Activated naive CD4-positive, alpha-beta T cell treated with anti-CD3 and anti-CD28 coated beads, Interleukin-2, amount 10 ng/mL, durations not matched to agents 7 days and 5 days (primary cell): Measurements from ENCODE around the gene ST8SIA4.
A peak's percentile ranks its signal among the peaks of the same experiment; 100 is the strongest.
"Not testable (repeated sequence)": the region's sequence is repeated elsewhere in the genome, so short reads cannot be mapped to it uniquely, and the experiment has no call there.

Experiments used
- CTCF ChIA-PET: fragments of 350-600 bp; sonication (Branson Sonifier 250); formaldehyde crosslinking; loops from one replicate; lab custom pipeline; 2021; ENCODE audit warnings: antibody characterized with exemption; lab: Charles Lee
- DNase-seq: peaks from one replicate; pipeline ENCODE4 v3.0.0-alpha.2; 2020
- H3K27ac Mint-ChIP-seq: one replicate; pipeline ENCODE4 v1.8.0; 2021; ENCODE audit warnings: mild to moderate bottlenecking, moderate library complexity, mixed read lengths
- H3K27me3 Mint-ChIP-seq: one replicate; pipeline ENCODE4 v1.8.0; 2021; ENCODE audit warnings: mild to moderate bottlenecking, mixed read lengths
- H3K36me3 Mint-ChIP-seq: one replicate; pipeline ENCODE4 v1.8.0; 2021; ENCODE audit warnings: mixed read lengths
- H3K4me1 Mint-ChIP-seq: one replicate; pipeline ENCODE4 v1.8.0; 2021; ENCODE audit warnings: mixed read lengths
- H3K4me3 Mint-ChIP-seq: one replicate; pipeline ENCODE4 v1.8.0; 2021; ENCODE audit warnings: mild to moderate bottlenecking, moderate library complexity, mixed read lengths
- H3K9me3 Mint-ChIP-seq: one replicate; pipeline ENCODE4 v1.8.0; 2021; ENCODE audit warnings: mixed read lengths

The ST8SIA4 gene

DNA sequence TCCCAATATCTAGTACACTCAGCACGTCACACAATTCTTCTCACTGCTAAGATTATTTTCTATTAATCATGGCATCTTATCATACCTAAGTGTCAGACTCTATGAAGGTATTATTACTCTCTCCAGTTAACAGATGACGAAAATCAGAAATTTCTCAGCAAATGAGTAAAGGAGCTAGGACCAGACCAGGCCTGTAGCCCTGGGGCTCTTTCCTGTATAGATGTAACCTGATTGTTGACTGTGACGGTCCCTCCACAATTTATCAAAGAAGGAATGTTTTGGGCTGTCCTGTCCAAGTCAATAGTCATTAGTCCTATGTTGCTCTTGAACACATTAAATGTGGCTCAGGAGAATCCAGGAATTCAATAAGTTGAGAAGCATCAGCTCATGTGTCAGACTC, 106.2 kb downstream of the ST8SIA4 start:
- no peak for DNase-seq
- H3K36me3 Mint-ChIP-seq = no peaks in the 10 kb centered on the region
- H3K27ac Mint-ChIP-seq = no peak overlapping the region
- no peak overlapping the region for H3K4me3 Mint-ChIP-seq
- H3K27me3 Mint-ChIP-seq = no peaks in the 10 kb centered on the region
- H3K4me1 Mint-ChIP-seq = no peaks in the 10 kb centered on the region
- H3K9me3 Mint-ChIP-seq = peaks cover 18% of the 10 kb centered on the region
- CTCF ChIA-PET = no interaction called here

DNA sequence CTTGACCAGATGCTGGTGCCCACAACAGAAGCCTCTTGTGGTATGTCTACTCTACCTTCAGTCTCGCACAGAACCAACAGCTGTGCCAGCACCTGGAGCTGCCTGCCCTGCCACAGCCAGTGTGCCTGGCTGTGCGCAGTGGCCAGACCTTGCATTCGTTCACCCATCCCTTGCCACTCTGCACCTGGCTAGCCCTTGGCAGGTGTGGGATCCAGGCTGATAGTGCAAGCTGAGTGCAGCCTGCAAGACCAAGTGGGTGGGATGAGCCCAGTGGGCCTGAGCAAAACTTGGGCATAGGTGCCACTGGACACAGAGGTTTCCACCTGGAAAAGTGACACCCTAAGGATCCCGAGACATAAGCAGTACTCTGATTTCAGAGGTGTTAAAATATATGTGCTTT, 108.2 kb downstream of the ST8SIA4 start:
- H3K27me3 Mint-ChIP-seq = peaks cover 5% of the 10 kb centered on the region
- H3K36me3 Mint-ChIP-seq = no peaks in the 10 kb centered on the region
- no peak for DNase-seq
- H3K27ac Mint-ChIP-seq = no peak overlapping the region
- H3K9me3 Mint-ChIP-seq = peaks cover 15% of the 10 kb centered on the region
- peaks cover 4% of the 10 kb centered on the region for H3K4me1 Mint-ChIP-seq
- no peak overlapping the region for H3K4me3 Mint-ChIP-seq
- CTCF ChIA-PET = interaction anchor here (0.8 kb wide), 1 partner anchor 46 kb away, joined by 3 read pairs; no protein-coding TSS in a partner anchor

DNA sequence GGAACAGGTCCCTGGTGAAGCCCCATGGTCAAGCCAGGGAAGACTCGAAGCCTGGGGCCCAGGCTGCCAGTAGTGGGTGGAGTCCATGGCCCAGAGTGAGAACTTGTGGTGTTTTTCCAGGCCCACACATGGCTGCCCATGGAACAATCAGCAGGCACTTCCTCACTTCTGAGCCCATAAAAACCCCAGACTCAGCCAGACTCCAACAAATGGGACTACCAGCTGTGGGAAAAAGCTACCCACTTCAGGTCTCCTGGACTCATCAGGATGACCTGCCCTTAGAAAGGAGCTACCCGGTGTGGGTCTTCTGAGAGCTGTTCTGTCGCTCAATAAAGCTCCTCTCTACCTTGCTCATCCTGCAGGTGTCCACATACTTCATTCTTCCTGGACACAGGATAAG, 108.9 kb downstream of the ST8SIA4 start:
- no peak overlapping the region for H3K27ac Mint-ChIP-seq

DNA sequence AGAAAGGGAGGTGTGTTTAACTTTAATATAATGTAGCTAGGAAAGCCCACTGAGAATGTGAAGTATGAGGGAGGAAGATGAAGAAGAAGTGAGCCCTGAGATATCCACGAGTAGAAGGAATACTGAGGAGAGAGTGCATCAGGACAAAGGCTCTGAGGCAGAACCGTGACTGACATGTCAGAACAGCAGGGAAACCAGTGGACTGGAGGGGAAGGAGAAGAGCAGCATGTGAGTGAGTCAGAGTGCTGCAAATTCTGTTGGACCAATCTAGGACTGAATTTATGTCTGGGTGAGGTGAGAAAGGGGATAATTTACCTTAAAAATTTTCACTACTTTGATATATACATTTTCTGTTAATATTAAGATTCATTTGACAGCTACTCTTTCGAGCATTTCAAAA, 110.3 kb downstream of the ST8SIA4 start:
- Mint-ChIP-seq H3K27ac (no peak overlapping the region), H3K4me3 (no peak overlapping the region), H3K9me3 (peaks cover 15% of the 10 kb centered on the region), H3K36me3 (no peaks in the 10 kb centered on the region), H3K4me1 (peaks cover 5% of the 10 kb centered on the region), H3K27me3 (peaks cover 5% of the 10 kb centered on the region)
- CTCF ChIA-PET = no interaction called here
- no peak for DNase-seq

More for the DNA sequence above, 108.9 kb downstream of the ST8SIA4 start:
- Mint-ChIP-seq H3K9me3 (peaks cover 15% of the 10 kb centered on the region), H3K4me1 (peaks cover 5% of the 10 kb centered on the region), H3K36me3 (no peaks in the 10 kb centered on the region), H3K4me3 (no peak overlapping the region), H3K27me3 (peaks cover 5% of the 10 kb centered on the region)
- no peak for DNase-seq
- CTCF ChIA-PET = interaction anchor here (0.8 kb wide), 1 partner anchor 47 kb away, joined by 3 read pairs; no protein-coding TSS in a partner anchor

DNA sequence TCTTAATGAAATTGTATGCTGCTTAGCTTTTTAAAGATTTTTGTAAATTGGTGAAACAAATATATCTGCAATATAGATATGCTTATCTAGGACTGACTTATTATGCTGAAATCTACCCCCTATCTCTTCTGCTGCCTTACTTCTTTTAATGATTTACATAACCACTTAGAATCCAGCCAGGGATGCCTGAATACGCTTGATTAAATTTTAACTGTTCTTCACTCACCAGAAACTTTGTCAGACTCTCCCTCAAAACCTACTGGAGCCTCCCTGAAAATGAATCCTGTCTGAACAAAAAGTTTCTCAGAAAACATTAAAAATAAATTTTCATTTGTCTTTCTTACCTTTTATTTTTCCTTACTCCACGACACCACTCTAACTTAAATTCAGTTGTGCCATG, 111.7 kb downstream of the ST8SIA4 start:
- CTCF ChIA-PET = no interaction called here
- Mint-ChIP-seq H3K36me3 (no peaks in the 10 kb centered on the region), H3K9me3 (peaks cover 15% of the 10 kb centered on the region), H3K4me1 (peaks cover 5% of the 10 kb centered on the region), H3K27me3 (peaks cover 5% of the 10 kb centered on the region), H3K4me3 (no peak overlapping the region), H3K27ac (no peak overlapping the region)
- no peak for DNase-seq

DNA sequence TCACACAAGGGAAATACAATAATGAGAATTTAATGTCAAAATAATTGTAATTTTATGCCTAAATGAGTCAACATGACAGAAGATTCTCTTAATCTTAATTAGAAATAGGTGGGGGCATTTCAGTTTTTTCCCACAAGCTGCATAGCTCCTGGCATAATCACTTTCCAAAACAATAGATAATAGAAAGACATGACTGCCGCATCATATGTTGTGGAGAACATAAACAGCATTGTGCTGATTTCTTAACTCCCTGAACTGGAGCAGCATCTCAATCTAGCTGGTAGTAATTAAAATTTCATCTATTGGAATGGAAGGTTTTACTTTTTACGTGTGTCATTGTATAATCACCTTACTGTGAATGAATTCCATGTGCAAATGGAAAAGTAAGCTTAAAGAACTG, 112.1 kb downstream of the ST8SIA4 start:
- H3K27me3 Mint-ChIP-seq = peaks cover 5% of the 10 kb centered on the region

DNA sequence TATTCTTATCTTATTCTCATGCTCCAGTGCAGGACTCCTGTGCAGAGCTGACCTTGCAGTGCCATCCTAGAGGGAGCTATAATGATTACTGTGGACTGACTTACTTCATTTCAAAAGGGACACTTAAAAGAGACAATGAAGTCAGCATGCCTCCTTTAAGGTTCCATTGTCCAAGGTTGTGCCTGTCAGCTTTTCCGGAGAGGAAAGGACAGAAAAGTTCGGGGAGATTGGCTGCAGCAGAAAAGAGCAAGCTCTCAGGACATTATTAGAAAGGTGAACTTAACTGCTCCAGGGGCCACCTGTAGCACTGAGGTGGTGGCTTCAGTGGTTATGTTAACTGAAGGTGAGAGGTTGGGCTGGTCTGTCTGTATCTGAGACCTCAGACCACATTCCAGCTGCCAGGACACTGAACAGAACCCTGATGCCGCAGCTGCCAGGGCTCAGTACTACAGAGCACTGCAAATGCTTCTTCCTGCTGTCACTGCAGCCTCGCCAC, 112.9 kb downstream of the ST8SIA4 start:
- Mint-ChIP-seq H3K36me3 (no peaks in the 10 kb centered on the region), H3K9me3 (peaks cover 15% of the 10 kb centered on the region), H3K4me1 (peaks cover 5% of the 10 kb centered on the region), H3K27ac (no peak overlapping the region), H3K4me3 (no peak overlapping the region), H3K27me3 (peaks cover 5% of the 10 kb centered on the region)
- CTCF ChIA-PET = interaction anchor here (0.9 kb wide), 1 partner anchor 15 kb away, joined by 3 read pairs; no protein-coding TSS in a partner anchor
- DNase-seq = no peak

More for the DNA sequence above, 112.1 kb downstream of the ST8SIA4 start:
- Mint-ChIP-seq H3K4me3 (no peak overlapping the region), H3K36me3 (no peaks in the 10 kb centered on the region), H3K9me3 (peaks cover 15% of the 10 kb centered on the region), H3K4me1 (peaks cover 5% of the 10 kb centered on the region), H3K27ac (no peak overlapping the region)
- DNase-seq = no peak
- CTCF ChIA-PET = no interaction called here

DNA sequence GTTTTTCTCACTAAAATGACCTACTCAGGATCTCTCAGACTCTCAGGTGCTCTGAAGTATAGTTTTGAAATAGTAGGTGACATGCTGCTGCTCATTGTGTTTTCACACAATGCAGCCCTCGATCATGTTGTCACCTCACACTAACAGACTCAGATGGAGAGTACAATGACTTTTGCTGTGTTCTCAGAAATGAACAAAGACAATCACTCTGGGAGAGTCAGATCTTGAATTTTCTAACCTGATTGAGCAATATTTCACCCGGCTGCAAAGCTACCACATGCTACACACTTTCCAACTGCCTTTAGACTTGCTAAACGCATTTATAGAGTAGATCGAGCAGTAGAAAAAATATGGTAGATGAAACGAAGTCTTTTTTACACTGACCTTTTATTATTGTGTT, 113.4 kb downstream of the ST8SIA4 start:
- Mint-ChIP-seq H3K36me3 (no peaks in the 10 kb centered on the region), H3K4me1 (peaks cover 5% of the 10 kb centered on the region), H3K27ac (no peak overlapping the region), H3K4me3 (no peak overlapping the region), H3K27me3 (peaks cover 5% of the 10 kb centered on the region), H3K9me3 (peaks cover 14% of the 10 kb centered on the region)
- CTCF ChIA-PET = interaction anchor here (0.9 kb wide), 1 partner anchor 14 kb away, joined by 3 read pairs; no protein-coding TSS in a partner anchor
- DNase-seq = no peak

DNA sequence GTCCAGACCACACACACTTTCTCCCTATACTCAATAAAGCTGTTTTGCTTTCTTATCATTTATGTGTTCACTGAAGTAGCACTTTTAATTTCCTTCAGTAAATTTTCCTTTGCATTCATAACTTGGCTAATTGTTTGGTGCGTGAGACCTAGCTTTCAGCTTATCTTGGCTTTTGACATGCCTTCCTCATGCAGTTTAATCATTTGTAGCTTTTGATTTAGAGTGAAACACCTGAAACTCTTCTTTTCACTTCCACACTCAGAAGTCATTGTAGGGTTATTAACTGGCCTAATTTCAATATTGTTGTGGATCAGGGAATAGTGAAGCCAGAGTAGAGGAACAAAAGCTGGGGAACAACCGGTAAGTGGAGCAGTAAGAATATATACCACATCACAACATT, 114.7 kb downstream of the ST8SIA4 start:
- Mint-ChIP-seq H3K9me3 (peaks cover 14% of the 10 kb centered on the region), H3K27me3 (peaks cover 5% of the 10 kb centered on the region), H3K4me3 (no peak overlapping the region)

DNA sequence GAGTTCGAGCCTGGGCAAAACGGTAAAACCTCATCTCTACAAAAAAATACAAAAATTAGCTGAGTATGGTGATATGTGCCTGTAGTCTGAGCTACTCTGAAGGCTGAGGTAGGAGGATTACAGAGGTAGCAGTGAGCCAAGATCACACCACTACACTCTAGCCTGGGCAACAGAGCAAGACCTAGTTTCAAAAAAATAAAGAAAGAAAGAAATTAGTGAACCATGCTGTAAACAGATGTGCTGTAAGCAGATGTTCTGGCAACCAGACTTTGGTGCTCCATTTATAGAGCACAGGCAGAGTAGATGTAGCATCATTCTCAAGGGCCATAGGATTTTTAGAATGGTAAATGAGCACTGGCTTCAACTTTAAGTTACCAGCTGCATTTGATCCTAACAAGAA, 115.4 kb downstream of the ST8SIA4 start:
- H3K27ac Mint-ChIP-seq = no peak overlapping the region
- no peak for DNase-seq
- no peak overlapping the region for H3K4me3 Mint-ChIP-seq
- H3K36me3 Mint-ChIP-seq = no peaks in the 10 kb centered on the region
- CTCF ChIA-PET = interaction anchor here (1.2 to 1.8 kb wide), 3 partner anchors 53 to 114 kb away, joined by 3 to 4 read pairs (median 3); no protein-coding TSS in a partner anchor
- H3K27me3 Mint-ChIP-seq = peaks cover 5% of the 10 kb centered on the region
- H3K9me3 Mint-ChIP-seq = peaks cover 7% of the 10 kb centered on the region
- peaks cover 5% of the 10 kb centered on the region for H3K4me1 Mint-ChIP-seq

More for the DNA sequence above, 114.7 kb downstream of the ST8SIA4 start:
- no peak for DNase-seq
- Mint-ChIP-seq H3K4me1 (peaks cover 5% of the 10 kb centered on the region), H3K27ac (no peak overlapping the region), H3K36me3 (no peaks in the 10 kb centered on the region)
- CTCF ChIA-PET = interaction anchor here (1.2 to 1.8 kb wide), 3 partner anchors 53 to 113 kb away, joined by 3 to 4 read pairs (median 3); no protein-coding TSS in a partner anchor

DNA sequence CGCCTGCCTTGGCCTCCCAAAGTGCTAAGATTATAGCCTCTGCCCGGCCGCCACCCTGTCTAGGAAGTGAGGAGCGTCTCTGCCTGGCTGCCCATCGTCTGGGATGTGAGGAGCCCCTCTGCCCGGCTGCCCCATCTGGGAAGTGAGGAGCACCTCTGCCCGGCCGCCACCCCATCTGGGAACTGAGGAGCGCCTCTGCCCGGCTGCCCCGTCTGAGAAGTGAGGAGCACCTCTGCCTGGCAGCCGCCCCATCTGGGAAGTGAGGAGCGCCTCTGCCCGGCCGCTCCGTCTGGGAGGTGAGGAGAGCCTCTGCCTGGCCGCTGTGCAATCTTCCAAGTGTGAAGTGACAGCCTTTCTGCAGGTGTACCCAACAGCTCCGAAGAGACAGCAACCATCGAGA, 117.5 kb downstream of the ST8SIA4 start:
- H3K27ac Mint-ChIP-seq, DNase-seq: not testable (repeated sequence)
- H3K4me1 Mint-ChIP-seq = peaks cover 12% of the 10 kb centered on the region

DNA sequence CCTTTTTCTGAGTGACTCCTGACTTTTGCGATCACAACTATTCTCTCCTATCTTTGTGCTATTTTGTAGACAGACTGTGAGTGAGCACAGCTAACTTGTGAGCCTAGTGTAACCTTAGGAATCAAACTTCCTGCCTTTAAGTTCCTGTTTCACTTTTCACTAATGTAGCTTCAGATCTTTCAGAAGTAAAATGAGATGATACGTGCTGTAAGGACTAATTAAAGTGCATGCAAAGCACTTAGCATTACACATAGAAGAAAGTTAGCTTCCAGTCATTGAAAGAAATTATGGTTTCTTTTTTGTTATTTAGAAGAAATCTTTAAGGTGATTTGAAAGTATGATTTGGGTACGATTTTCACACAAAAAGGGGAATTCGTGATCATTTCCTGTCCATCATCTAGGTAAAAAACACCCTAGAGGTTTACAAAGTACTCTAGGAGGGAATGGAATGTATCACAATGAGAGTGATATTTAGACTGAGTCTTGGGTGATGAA, 122.7 kb downstream of the ST8SIA4 start:
- Mint-ChIP-seq H3K9me3 (peaks cover 5% of the 10 kb centered on the region), H3K27me3 (no peaks in the 10 kb centered on the region), H3K4me1 (peaks cover 39% of the 10 kb centered on the region), H3K36me3 (no peaks in the 10 kb centered on the region), H3K4me3 (peak overlapping the region; percentile 14), H3K27ac (peak overlapping the region; percentile 84)
- no peak for DNase-seq
- CTCF ChIA-PET = interaction anchor here (0.9 to 1.5 kb wide), 4 partner anchors 60 to 122 kb away, joined by 3 to 4 read pairs (median 4); partner anchors contain the start of gene ST8SIA4

More for the DNA sequence above, 117.5 kb downstream of the ST8SIA4 start:
- CTCF ChIA-PET, H3K27me3 Mint-ChIP-seq, H3K9me3 Mint-ChIP-seq, H3K4me3 Mint-ChIP-seq, H3K36me3 Mint-ChIP-seq: not testable (repeated sequence)

DNA sequence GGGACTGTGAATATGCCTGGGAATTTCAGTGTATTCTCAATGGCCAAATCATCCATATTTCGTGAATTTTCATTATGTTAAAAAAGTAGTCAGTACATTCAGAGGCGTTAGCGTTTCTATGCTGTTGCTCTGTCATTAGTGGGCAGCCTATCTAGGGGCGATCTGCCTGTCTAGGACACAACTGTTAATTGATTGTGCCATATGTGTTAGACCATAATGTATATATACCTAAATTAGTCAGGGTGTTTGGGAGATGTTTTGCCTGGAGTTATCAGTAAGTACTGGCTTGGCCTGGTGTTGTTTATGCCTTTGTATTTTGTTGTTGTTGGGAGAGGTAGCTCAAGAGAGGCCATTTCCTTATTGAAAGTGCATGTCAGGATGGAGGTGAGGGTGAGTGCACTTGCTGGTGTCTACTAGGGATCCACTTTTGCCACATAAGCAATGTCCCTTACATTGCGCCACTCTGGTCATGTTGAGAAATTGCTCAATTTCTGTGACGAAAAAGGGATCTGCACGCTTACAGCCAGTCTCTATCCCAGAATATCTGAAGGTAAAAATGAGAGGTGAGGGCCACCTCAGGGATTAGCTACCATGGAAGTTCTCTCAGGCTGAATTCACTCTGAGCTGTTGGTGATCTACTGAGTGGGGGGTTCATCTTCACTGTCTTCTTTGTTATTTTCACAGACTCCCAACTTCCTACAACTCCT, 123.3 kb downstream of the ST8SIA4 start:
- Mint-ChIP-seq H3K27me3 (no peaks in the 10 kb centered on the region), H3K27ac (peak overlapping the region; percentile 84), H3K9me3 (peaks cover 5% of the 10 kb centered on the region), H3K4me3 (peak overlapping the region; percentile 14), H3K4me1 (peaks cover 39% of the 10 kb centered on the region), H3K36me3 (no peaks in the 10 kb centered on the region)
- CTCF ChIA-PET = interaction anchor here (0.9 to 1.5 kb wide), 4 partner anchors 61 to 123 kb away, joined by 3 to 4 read pairs (median 4); partner anchors contain the start of gene ST8SIA4
- no peak for DNase-seq

DNA sequence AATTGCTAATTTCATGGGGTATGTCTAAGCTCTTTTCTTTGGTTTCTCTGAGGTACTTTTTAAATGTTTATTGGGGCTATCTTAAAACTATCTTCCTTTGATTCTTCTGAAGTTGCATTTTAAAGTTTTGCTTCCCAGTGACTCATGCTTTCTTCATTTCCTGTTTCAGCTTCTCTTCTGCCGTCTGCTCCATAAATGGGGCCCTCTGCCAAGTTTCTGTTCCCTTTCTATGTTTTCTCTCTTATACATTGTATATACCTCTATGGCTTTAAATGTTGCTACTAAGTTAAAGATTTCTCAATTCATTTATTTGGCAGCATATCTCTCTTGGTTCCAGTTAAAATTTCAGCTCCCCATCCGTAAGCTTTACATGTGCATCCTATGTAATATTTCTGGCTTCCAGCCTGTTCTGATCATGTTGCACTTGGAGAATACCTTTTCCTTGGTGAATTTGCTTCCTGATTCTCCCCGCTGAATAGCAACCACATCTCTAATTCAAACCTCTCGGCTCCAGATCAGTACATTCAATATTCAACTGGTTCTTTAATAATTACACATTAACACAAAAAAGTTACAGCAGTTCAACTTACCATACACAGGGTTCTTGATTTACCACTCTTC, 125.3 kb downstream of the ST8SIA4 start:
- Mint-ChIP-seq H3K4me3 (no peak overlapping the region), H3K27ac (peak overlapping the region; percentile 75), H3K9me3 (no peaks in the 10 kb centered on the region), H3K4me1 (peaks cover 39% of the 10 kb centered on the region), H3K27me3 (no peaks in the 10 kb centered on the region), H3K36me3 (no peaks in the 10 kb centered on the region)
- CTCF ChIA-PET = interaction anchor here (0.6 to 1.1 kb wide), 2 partner anchors 38 to 125 kb away, joined by 3 read pairs; partner anchors contain the start of gene ST8SIA4
- DNase-seq = no peak
